KBM-7 (cell line): ENCODE measurements around the gene C9orf85.
"Not testable (repeated sequence)": the region's sequence is repeated elsewhere in the genome, so short reads cannot be mapped to it uniquely, and the experiment has no call there.

Experiments used
- DNase-seq: peaks from one replicate; pipeline ENCODE4 v3.0.0-alpha.2; 2015
- in situ Hi-C: fragments of 300-500 bp; cut with MboI; formaldehyde crosslinking; loops from 2 replicates; pipeline ENCODE4 v1.14.3; 2020; ENCODE audit warnings: low sequenced_read_pairs, low pct_unique_long_range_greater_than_20kb, mixed read lengths

The C9orf85 gene

GRCh38 chr9:71936066-71936465 is 24.6 kb downstream of the C9orf85 start:
- in situ Hi-C loops = no loop called here
- no peak for DNase-seq

- in situ Hi-C loops = no loop called here
- DNase-seq = no peak
Observed at GRCh38 chr9:71937070-71937625, 25.7 kb downstream of the C9orf85 start.

- DNase-seq = no peak
- in situ Hi-C loops = no loop called here
Observed at GRCh38 chr9:71937898-71938297, 26.5 kb downstream of the C9orf85 start.

- no peak for DNase-seq
- in situ Hi-C loops = no loop called here
Observed at GRCh38 chr9:71941060-71941568, 29.7 kb downstream of the C9orf85 start.

GRCh38 chr9:71941998-71942567 is 30.6 kb downstream of the C9orf85 start:
- DNase-seq = no peak
- in situ Hi-C loops = no loop called here

GRCh38 chr9:71944754-71945375 is 33.4 kb downstream of the C9orf85 start:
- in situ Hi-C loops = no loop called here

GRCh38 chr9:71954652-71955051 is 43.2 kb downstream of the C9orf85 start:
- in situ Hi-C loops = not testable (repeated sequence)

More at GRCh38 chr9:71944754-71945375, 33.4 kb downstream of the C9orf85 start:
- DNase-seq = no peak

GRCh38 chr9:71955300-71955915 is 44.0 kb downstream of the C9orf85 start:
- in situ Hi-C loops = no loop called here
- DNase-seq = peak; percentile 9

More at GRCh38 chr9:71954652-71955051, 43.2 kb downstream of the C9orf85 start:
- not testable (repeated sequence) for DNase-seq

- in situ Hi-C loops = no loop called here
- DNase-seq = no peak
Observed at GRCh38 chr9:71962328-71962727, 50.9 kb downstream of the C9orf85 start.

- in situ Hi-C loops, DNase-seq: not testable (repeated sequence)
Observed at GRCh38 chr9:71963471-71963996, 52.1 kb downstream of the C9orf85 start.

GRCh38 chr9:71965403-71965802 is 54.0 kb downstream of the C9orf85 start:
- in situ Hi-C loops = no loop called here
- no peak for DNase-seq

- no peak for DNase-seq
- in situ Hi-C loops = no loop called here
Observed at GRCh38 chr9:71966601-71967000, 55.2 kb downstream of the C9orf85 start.

GRCh38 chr9:71968541-71969090 is 57.2 kb downstream of the C9orf85 start:
- DNase-seq = no peak

GRCh38 chr9:71975833-71976232 is 64.4 kb downstream of the C9orf85 start:
- in situ Hi-C loops = loop anchor here (25.0 kb wide), 1 partner anchor 164 kb away; no protein-coding TSS in a partner anchor
- DNase-seq = peak; percentile 3

More at GRCh38 chr9:71968541-71969090, 57.2 kb downstream of the C9orf85 start:
- in situ Hi-C loops = no loop called here

GRCh38 chr9:71977003-71977402 is 65.6 kb downstream of the C9orf85 start:
- DNase-seq = no peak
- in situ Hi-C loops = loop anchor here (25.0 kb wide), 1 partner anchor 165 kb away; no protein-coding TSS in a partner anchor

- in situ Hi-C loops = loop anchor here (25.0 kb wide), 1 partner anchor 168 kb away; no protein-coding TSS in a partner anchor
- no peak for DNase-seq
Observed at GRCh38 chr9:71980266-71981190, 69.1 kb downstream of the C9orf85 start.

GRCh38 chr9:71981944-71982343 is 70.5 kb downstream of the C9orf85 start:
- DNase-seq = no peak
- in situ Hi-C loops = loop anchor here (25.0 kb wide), 1 partner anchor 170 kb away; no protein-coding TSS in a partner anchor

- in situ Hi-C loops = loop anchor here (25.0 kb wide), 1 partner anchor 172 kb away; no protein-coding TSS in a partner anchor
- DNase-seq = no peak
Observed at GRCh38 chr9:71984403-71984802, 73.0 kb downstream of the C9orf85 start.
